ENCODE data around the gene C9.
"Not testable (repeated sequence)": the region's sequence is repeated elsewhere in the genome, so short reads cannot be mapped to it uniquely, and the experiment has no call there.

The C9 gene

GRCh38 chr5:39340506-39340905 is 23.8 kb downstream of the C9 start:
- intact Hi-C loops (cut with DNase I) = no loop called here
- no peak for DNase-seq

- no peak for DNase-seq
- intact Hi-C loops (cut with DNase I) = no loop called here
Observed at GRCh38 chr5:39337252-39337915, 26.9 kb downstream of the C9 start.

GRCh38 chr5:39334296-39334695 is 30.0 kb downstream of the C9 start:
- DNase-seq; intact Hi-C loops (cut with DNase I): not testable (repeated sequence)

GRCh38 chr5:39333104-39333503 is 31.2 kb downstream of the C9 start:
- intact Hi-C loops (cut with DNase I) = no loop called here
- DNase-seq = no peak

- DNase-seq = no peak
- intact Hi-C loops (cut with DNase I) = no loop called here
Observed at GRCh38 chr5:39331861-39332381, 32.4 kb downstream of the C9 start.

GRCh38 chr5:39328731-39329130 is 35.6 kb downstream of the C9 start:
- intact Hi-C loops (cut with DNase I) = no loop called here
- no peak for DNase-seq

- no peak for DNase-seq
- intact Hi-C loops (cut with DNase I) = no loop called here
Observed at GRCh38 chr5:39323542-39323941, 40.8 kb downstream of the C9 start.

- intact Hi-C loops (cut with DNase I) = no loop called here
- no peak for DNase-seq
Observed at GRCh38 chr5:39319395-39319794, 44.9 kb downstream of the C9 start.

GRCh38 chr5:39316464-39316863 is 47.8 kb downstream of the C9 start:
- DNase-seq; intact Hi-C loops (cut with DNase I): not testable (repeated sequence)

- DNase-seq = no peak
- intact Hi-C loops (cut with DNase I) = no loop called here
Observed at GRCh38 chr5:39315995-39316394, 48.3 kb downstream of the C9 start.

- intact Hi-C loops (cut with DNase I) = no loop called here
Observed at GRCh38 chr5:39314591-39314990, 49.7 kb downstream of the C9 start.

GRCh38 chr5:39309534-39309933 is 54.8 kb downstream of the C9 start:
- intact Hi-C loops (cut with DNase I) = no loop called here
- no peak for DNase-seq

More at GRCh38 chr5:39314591-39314990, 49.7 kb downstream of the C9 start:
- no peak for DNase-seq

GRCh38 chr5:39302472-39302871 is 61.8 kb downstream of the C9 start:
- intact Hi-C loops (cut with DNase I) = no loop called here

GRCh38 chr5:39301406-39301805 is 62.9 kb downstream of the C9 start:
- intact Hi-C loops (cut with DNase I) = no loop called here
- DNase-seq = no peak

More at GRCh38 chr5:39302472-39302871, 61.8 kb downstream of the C9 start:
- no peak for DNase-seq

- intact Hi-C loops (cut with DNase I) = no loop called here
- DNase-seq = no peak
Observed at GRCh38 chr5:39299962-39300361, 64.3 kb downstream of the C9 start.

GRCh38 chr5:39294736-39295135 is 69.6 kb downstream of the C9 start:
- intact Hi-C loops (cut with DNase I) = no loop called here
- no peak for DNase-seq

GRCh38 chr5:39284552-39284951 is 79.7 kb downstream of the C9 start:
- intact Hi-C loops (cut with DNase I) = loop anchor here (5.0 kb wide), 1 partner anchor 132 kb away; no protein-coding TSS in a partner anchor
- no peak for DNase-seq

GRCh38 chr5:39283231-39283818 is 81.0 kb downstream of the C9 start:
- intact Hi-C loops (cut with DNase I) = loop anchor here (5.0 kb wide), 1 partner anchor 131 kb away; no protein-coding TSS in a partner anchor
- DNase-seq = peak in 25 of 42 donors; percentile 5 to 77 (median 35)

GRCh38 chr5:39282561-39282960 is 81.7 kb downstream of the C9 start:
- intact Hi-C loops (cut with DNase I) = loop anchor here (5.0 kb wide), 1 partner anchor 130 kb away; no protein-coding TSS in a partner anchor

GRCh38 chr5:39275865-39276264 is 88.4 kb downstream of the C9 start:
- intact Hi-C loops (cut with DNase I) = not testable (repeated sequence)

More at GRCh38 chr5:39282561-39282960, 81.7 kb downstream of the C9 start:
- no peak for DNase-seq

More at GRCh38 chr5:39275865-39276264, 88.4 kb downstream of the C9 start:
- not testable (repeated sequence) for DNase-seq
